ENCODE data around the gene IL4I1. TPM values are rescaled to one million over a fixed set of nuclear protein-coding genes. Genes with fewer than 3 reads are reported as not detected.

The IL4I1 gene
- total RNA-seq, 1 donor from 2014 or later, result 0.58 TPM

- H3K4me1 Mint-ChIP-seq (ENCODE audit: unreplicated experiment), result peaks cover 19% of the 10 kb centered on the region
- no peak overlapping the region for H3K27ac Mint-ChIP-seq
- no peaks in the 10 kb centered on the region for H3K9me3 Mint-ChIP-seq
- H3K27me3 Mint-ChIP-seq, result no peaks in the 10 kb centered on the region
- H3K36me3 Mint-ChIP-seq, result peaks cover 12% of the 10 kb centered on the region
- DNase-seq (ENCODE audit: extremely low spot score, unreplicated experiment), result no peak
- no peak overlapping the region for H3K4me3 Mint-ChIP-seq
- TF ChIP-seq, protein P1, sequence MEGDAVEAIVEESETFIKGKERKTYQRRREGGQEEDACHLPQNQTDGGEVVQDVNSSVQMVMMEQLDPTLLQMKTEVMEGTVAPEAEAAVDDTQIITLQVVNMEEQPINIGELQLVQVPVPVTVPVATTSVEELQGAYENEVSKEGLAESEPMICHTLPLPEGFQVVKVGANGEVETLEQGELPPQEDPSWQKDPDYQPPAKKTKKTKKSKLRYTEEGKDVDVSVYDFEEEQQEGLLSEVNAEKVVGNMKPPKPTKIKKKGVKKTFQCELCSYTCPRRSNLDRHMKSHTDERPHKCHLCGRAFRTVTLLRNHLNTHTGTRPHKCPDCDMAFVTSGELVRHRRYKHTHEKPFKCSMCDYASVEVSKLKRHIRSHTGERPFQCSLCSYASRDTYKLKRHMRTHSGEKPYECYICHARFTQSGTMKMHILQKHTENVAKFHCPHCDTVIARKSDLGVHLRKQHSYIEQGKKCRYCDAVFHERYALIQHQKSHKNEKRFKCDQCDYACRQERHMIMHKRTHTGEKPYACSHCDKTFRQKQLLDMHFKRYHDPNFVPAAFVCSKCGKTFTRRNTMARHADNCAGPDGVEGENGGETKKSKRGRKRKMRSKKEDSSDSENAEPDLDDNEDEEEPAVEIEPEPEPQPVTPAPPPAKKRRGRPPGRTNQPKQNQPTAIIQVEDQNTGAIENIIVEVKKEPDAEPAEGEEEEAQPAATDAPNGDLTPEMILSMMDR (conservative IDR thresholded peaks at IDR 0.05), result no peak
These were observed 40.1 kb downstream of the IL4I1 start for GRCh38 chr19:49856574-49857021.

DNA sequence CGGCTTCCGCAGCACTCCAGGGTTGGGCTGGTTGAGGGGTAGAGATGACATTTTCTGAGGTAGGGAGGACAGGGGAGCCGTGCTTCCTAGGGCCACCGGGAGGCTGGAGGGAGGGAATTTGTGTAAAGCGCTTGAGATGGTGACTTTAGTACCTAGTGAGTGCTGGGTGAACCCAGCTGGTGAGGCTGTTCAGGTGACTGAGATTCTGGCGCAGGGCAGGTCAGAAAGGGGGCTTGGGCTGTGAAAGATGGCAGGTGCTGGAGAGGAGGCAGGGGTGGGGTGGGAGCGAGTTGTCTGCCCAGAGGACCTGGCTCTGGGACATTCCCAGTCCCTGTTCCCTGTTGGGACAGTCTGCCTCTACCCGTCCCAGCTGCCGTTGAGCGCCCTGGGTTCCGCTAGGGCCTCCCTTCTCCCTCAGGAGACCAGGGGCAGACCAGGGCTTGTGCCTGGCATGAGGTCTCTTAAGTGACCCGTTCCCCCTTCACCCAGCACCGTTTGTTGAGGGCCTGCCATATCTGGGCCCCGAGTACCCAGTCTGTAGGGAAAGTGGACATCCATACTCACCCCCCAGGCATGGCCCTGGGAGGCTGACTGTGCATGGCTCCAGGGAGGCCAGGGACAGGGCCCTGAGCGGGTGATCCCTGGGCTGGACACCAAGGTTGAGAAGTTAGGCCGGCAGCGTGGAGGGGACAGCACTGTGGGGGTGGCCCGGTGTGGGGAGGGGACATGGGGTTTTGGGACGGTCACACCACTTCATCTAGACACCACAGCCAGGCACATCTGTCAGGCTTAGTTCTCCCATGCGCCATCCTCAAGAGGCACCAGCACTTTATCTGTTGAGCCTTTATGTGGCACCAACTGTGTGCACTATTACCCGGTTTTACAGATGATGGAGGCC lies 40.8 kb downstream of the IL4I1 start:
- Mint-ChIP-seq H3K9me3 (no peaks in the 10 kb centered on the region), H3K4me3 (peak overlapping the region; percentile 49), H3K27me3 (no peaks in the 10 kb centered on the region), H3K4me1 (ENCODE audit: unreplicated experiment) (peaks cover 15% of the 10 kb centered on the region), H3K36me3 (peaks cover 12% of the 10 kb centered on the region), H3K27ac (peak overlapping the region; percentile 63)
- TF ChIP-seq, protein P1 (conservative IDR thresholded peaks at IDR 0.05), result no peak
- DNase-seq (ENCODE audit: extremely low spot score, unreplicated experiment), result no peak

DNA sequence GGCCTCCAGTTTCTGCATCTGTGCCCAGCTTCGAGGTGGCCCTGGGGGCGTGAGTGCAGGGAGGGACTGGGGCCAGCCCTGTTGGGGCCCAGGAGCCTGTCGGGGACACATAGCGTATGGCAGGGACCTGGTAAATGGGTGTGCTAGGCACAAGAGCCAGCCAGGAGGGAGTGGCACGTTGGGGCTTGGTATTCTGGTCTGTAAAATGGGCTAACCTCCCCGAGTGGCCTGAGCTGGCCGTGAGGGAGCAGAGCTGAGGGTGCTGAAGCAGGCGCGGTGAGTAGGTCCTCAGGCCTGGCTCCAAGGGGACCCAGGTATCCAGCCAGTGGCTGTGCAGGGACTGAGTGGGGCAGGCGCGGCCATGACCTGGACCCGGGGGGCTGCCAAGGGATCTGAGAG lies 41.4 kb downstream of the IL4I1 start:
- no peaks in the 10 kb centered on the region for H3K27me3 Mint-ChIP-seq
- TF ChIP-seq, protein P1 (conservative IDR thresholded peaks at IDR 0.05), result no peak

DNA sequence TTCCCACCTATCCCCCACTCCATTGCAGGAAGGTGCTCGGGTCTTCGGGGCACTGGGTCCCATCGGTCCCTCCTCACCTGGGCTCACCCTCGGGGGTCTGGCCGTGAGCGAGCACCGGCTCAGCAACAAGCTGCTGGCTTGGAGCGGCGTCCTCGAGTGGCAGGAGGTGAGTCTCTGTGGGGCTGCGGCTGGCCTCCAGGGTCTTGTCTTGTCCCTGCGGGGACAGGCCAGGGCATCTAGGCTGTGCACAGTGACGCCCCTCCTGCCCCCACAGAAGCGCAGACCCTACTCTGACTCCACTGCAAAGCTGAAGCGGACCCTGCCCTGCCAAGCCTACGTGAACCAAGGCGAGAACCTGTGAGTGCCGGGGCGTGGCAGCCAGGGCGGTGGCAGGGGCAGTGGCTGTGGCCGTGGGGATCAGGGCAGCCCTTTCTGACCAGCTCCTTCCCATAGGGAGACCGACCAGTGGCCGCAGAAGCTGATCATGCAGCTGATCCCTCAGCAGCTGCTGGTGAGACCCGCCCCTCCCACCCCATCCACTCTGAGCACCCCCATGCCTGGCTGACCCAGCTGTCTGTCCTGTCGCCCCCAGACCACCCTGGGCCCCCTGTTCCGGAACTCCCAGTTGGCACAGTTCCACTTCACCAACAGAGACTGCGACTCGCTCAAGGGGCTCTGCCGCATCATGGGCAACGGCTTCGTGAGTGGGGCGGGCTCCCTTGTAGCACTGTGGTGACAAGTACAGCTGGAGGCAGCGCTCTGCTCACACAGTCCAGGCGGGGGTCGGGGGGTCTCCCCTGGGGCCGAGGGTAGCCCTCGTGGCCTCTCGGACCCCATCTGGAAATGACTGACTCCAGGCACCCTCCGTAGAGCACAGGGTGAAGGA lies 42.1 kb downstream of the IL4I1 start:
- TF ChIP-seq, protein P1 (conservative IDR thresholded peaks at IDR 0.05), result no peak
- no peaks in the 10 kb centered on the region for H3K27me3 Mint-ChIP-seq
- no peak for DNase-seq (ENCODE audit: extremely low spot score, unreplicated experiment)
- H3K9me3 Mint-ChIP-seq, result no peaks in the 10 kb centered on the region
- H3K4me1 Mint-ChIP-seq (ENCODE audit: unreplicated experiment), result peaks cover 18% of the 10 kb centered on the region
- no peak overlapping the region for H3K27ac Mint-ChIP-seq
- peaks cover 19% of the 10 kb centered on the region for H3K36me3 Mint-ChIP-seq
- H3K4me3 Mint-ChIP-seq, result no peak overlapping the region

More for the DNA sequence above, 41.4 kb downstream of the IL4I1 start:
- Mint-ChIP-seq H3K4me3 (no peak overlapping the region), H3K4me1 (ENCODE audit: unreplicated experiment) (peaks cover 14% of the 10 kb centered on the region), H3K27ac (peak overlapping the region; percentile 63), H3K36me3 (peaks cover 12% of the 10 kb centered on the region), H3K9me3 (no peaks in the 10 kb centered on the region)
- no peak for DNase-seq (ENCODE audit: extremely low spot score, unreplicated experiment)

GRCh38 chr19:49853852-49854377 lies 42.8 kb downstream of the IL4I1 start:
- no peaks in the 10 kb centered on the region for H3K27me3 Mint-ChIP-seq
- peaks cover 2% of the 10 kb centered on the region for H3K9me3 Mint-ChIP-seq
- TF ChIP-seq, protein P1 (conservative IDR thresholded peaks at IDR 0.05), result no peak
- H3K27ac Mint-ChIP-seq, result peak overlapping the region; percentile 68
- H3K4me1 Mint-ChIP-seq (ENCODE audit: unreplicated experiment), result peaks cover 18% of the 10 kb centered on the region
- peak overlapping the region; percentile 81 for H3K4me3 Mint-ChIP-seq
- no peak for DNase-seq (ENCODE audit: extremely low spot score, unreplicated experiment)
- H3K36me3 Mint-ChIP-seq, result peaks cover 21% of the 10 kb centered on the region

All from type B pancreatic cell (in vitro differentiated cells).